Prostate gland (tissue), 2 donors: Measurements from ENCODE around the gene NR2C1. TPM values are rescaled to one million over a fixed set of nuclear protein-coding genes. Genes with fewer than 3 reads are reported as not detected.
A peak's percentile ranks its signal among the peaks of the same experiment; 100 is the strongest.

Experiments used
- DNase-seq: peaks from one replicate; pipeline ENCODE4 v3.0.0-alpha.2; 2019; ENCODE audit warnings: low spot score
- H3K27ac ChIP-seq, 2 donors: fragments of 200-600 bp; sonication (generic); 2 replicates each; pipeline ENCODE4 v1.5.1; 2017 to 2019
- H3K27me3 ChIP-seq: fragments of 200-600 bp; sonication (generic); replicated peaks from 2 replicates; pipeline ENCODE4 v1.5.1; 2019; ENCODE audit not compliant: insufficient read depth
- H3K36me3 ChIP-seq, 2 donors: fragments of 200-600 bp; sonication (generic); 1 replicate in 1 of 2; 2 replicates in 1 of 2; pipeline versions ENCODE4 v1.5.1 to v1.8.1; 2017 to 2019
- H3K4me1 ChIP-seq: fragments of 200-600 bp; sonication (generic); replicated peaks from 2 replicates; pipeline ENCODE4 v1.5.1; 2019
- H3K4me3 ChIP-seq, 2 donors: fragments of 200-600 bp; sonication (generic); 2 replicates each; pipeline ENCODE4 v1.5.1; 2017 to 2019
- H3K9me3 ChIP-seq: fragments of 200-600 bp; sonication (generic); 2 replicates; pipeline ENCODE4 v1.5.1; 2017
- POLR2A ChIP-seq: fragments of 450-650 bp; IDR thresholded peaks from one replicate; pipeline ENCODE4 v1.6.1; 2016; ENCODE audit warnings: antibody characterized with exemption, mild to moderate bottlenecking
- POLR2AphosphoS5 ChIP-seq: sonication (generic); formaldehyde crosslinking; IDR thresholded peaks from one replicate; pipeline ENCODE4 v1.6.1; 2017; ENCODE audit warnings: antibody characterized with exemption
- WGBS: methylation state at CpG from one replicate; pipeline ENCODE4 v1.1.5; 2018; 5-methylcytosine and 5-hydroxymethylcytosine counted together
- intact Hi-C: fragments of 100-400 bp; cut with DNase I; formaldehyde crosslinking; loops from one replicate; pipeline ENCODE4 v1.14.2; 2022
- total RNA-seq, 2 donors: library from RNA; depleted of rRNA; stranded (reverse); fragments of >200 nt; gene quantifications; one replicate each; pipeline ENCODE4 v1.1.0, GENCODE V29; 2016
- TF ChIP-seq, protein P1 (sequence below), 4 experiments: fragments of 200-600 bp in 2 of 4; fragments of 450-650 bp in 2 of 4; sonication (generic) in 2 of 4; IDR thresholded peaks; 1 replicate in 3 of 4; 2 replicates in 1 of 4; pipeline ENCODE4 v1.5.1; 2016 to 2019; ENCODE audit warnings: antibody characterized with exemption in 4 of 4, mild to moderate bottlenecking in 2 of 4, moderate library complexity in 2 of 4

The NR2C1 gene
- total RNA-seq, 2 donors from 2014 or later: 18.7 to 54.0 TPM

DNA sequence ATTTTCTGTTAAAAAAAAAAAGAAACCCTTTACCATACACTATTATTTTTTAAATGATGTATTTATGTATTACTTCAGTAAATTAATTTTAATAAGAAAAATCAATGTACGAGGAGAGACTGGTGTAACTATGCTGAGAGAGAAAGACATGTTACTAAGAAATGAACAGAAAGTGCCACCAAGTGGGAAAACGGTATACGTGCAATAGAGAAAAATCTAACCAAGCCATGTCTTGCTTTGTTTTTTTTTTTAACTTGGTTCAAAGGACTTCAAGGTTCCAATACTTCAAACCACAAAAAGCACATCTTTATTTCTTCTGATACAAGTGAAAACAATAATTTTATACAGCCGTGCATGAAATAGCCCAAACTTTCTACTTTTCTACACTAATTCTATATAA lies 92.8 kb downstream of the NR2C1 start:
- WGBS: 24% methylated on average over 4 of the region's 4 CpGs
- Histone ChIP-seq H3K36me3 (no peaks in the 10 kb centered on the region), H3K4me3 (no peak overlapping the region), H3K27me3 (no peaks in the 10 kb centered on the region), H3K4me1 (no peaks in the 10 kb centered on the region), H3K9me3 (no peaks in the 10 kb centered on the region), H3K27ac (no peak overlapping the region)
- no peak for DNase-seq
- TF ChIP-seq, protein P1, sequence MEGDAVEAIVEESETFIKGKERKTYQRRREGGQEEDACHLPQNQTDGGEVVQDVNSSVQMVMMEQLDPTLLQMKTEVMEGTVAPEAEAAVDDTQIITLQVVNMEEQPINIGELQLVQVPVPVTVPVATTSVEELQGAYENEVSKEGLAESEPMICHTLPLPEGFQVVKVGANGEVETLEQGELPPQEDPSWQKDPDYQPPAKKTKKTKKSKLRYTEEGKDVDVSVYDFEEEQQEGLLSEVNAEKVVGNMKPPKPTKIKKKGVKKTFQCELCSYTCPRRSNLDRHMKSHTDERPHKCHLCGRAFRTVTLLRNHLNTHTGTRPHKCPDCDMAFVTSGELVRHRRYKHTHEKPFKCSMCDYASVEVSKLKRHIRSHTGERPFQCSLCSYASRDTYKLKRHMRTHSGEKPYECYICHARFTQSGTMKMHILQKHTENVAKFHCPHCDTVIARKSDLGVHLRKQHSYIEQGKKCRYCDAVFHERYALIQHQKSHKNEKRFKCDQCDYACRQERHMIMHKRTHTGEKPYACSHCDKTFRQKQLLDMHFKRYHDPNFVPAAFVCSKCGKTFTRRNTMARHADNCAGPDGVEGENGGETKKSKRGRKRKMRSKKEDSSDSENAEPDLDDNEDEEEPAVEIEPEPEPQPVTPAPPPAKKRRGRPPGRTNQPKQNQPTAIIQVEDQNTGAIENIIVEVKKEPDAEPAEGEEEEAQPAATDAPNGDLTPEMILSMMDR (IDR thresholded peaks at IDR 0.05): peak in 3 of 4 experiments; percentile 33 to 49 (median 36)
- no peak for TF ChIP-seq POLR2A
- intact Hi-C loops: loop anchor here (2.0 kb wide), 1 partner anchor 434 kb away; no protein-coding TSS in a partner anchor

DNA sequence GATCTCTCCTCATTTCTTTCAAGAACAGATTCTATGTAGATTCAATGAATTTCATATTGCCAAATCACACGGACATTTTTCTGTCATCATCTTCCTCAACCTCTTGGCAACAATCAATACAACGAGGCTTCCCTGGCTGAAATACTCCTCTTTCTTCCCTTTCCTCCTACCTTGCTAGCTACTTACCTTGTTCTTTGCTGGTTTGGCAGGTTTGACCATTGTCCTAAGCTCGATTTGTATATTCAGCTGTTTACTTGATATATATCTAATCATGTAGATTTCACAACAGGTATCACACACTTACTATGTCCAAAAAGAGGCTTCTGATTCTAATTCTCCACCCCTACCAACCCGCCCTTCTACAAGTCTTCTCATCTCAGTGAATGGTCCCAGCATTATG lies 93.5 kb downstream of the NR2C1 start:
- TF ChIP-seq, protein P1 (IDR thresholded peaks at IDR 0.05): no peak
- TF ChIP-seq POLR2A: no peak
- no peak for TF ChIP-seq POLR2AphosphoS5
- DNase-seq: no peak
- Histone ChIP-seq H3K27me3 (no peaks in the 10 kb centered on the region), H3K9me3 (no peaks in the 10 kb centered on the region), H3K36me3 (no peaks in the 10 kb centered on the region), H3K27ac (no peak overlapping the region), H3K4me3 (no peak overlapping the region), H3K4me1 (no peaks in the 10 kb centered on the region)
- WGBS: 80% methylated on average over 4 of the region's 4 CpGs
- intact Hi-C loops: loop anchor here (2.0 kb wide), 1 partner anchor 433 kb away; no protein-coding TSS in a partner anchor

DNA sequence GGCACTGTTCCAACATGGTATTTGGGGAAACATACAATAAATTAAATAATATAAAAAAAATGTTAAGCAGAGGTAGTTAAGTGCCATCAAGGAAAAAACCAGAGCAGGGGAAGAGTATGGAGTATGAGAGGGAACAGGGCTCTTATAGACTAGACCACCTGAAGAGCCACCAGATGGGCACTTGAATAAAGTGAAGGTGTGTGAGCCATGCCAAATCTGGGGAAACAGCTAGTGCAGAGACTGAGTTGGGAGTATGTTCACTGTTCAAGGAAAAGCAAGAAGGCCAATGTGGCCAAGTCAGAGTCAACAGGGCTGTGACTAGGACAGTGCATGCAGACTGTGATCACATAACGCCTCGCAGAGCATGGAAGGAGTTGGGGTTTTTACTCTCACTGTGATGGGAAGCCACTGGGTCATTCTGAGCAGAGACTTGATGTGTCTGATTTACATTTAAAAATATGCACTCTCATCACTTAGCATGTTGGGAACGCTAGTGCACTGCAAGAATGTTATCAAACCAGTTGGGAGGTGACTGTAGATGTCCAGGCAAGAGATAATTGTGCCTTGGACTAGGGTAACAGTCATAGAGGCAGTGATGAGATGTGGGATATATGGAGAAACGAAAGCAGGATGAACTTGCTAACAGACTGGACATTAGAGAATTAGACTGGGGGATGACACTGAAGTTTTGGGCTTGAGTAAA lies 95.5 kb downstream of the NR2C1 start:
- TF ChIP-seq POLR2A: no peak
- TF ChIP-seq, protein P1 (IDR thresholded peaks at IDR 0.05): no peak
- no peak for TF ChIP-seq POLR2AphosphoS5
- H3K9me3 ChIP-seq: no peaks in the 10 kb centered on the region
- DNase-seq: no peak
- H3K36me3 ChIP-seq: no peaks in the 10 kb centered on the region
- intact Hi-C loops: no loop called here
- no peak overlapping the region for H3K4me3 ChIP-seq
- no peaks in the 10 kb centered on the region for H3K4me1 ChIP-seq
- H3K27ac ChIP-seq: no peak overlapping the region
- 84% methylated on average over 4 of the region's 4 CpGs for WGBS
- H3K27me3 ChIP-seq: no peaks in the 10 kb centered on the region

DNA sequence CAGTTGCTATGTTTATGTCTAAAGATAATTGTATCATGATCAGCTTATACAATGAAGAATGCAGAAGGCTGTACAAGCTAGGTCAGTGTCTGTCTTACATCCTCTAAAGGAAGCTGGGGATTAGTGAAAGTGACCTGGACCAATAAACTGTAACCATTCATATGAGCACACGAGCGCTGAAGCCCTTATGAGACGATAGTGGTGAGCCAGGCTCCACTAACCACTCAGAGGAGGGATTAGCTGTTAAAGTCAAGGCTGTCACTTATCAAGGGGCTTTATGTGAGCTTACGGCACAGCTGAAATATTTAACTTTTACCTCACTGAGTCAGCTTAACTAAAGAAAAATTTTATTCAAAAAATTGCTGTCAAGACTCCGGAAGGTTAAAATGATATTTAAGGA lies 100.2 kb downstream of the NR2C1 start:
- Histone ChIP-seq H3K4me1 (no peaks in the 10 kb centered on the region), H3K27me3 (no peaks in the 10 kb centered on the region), H3K9me3 (no peaks in the 10 kb centered on the region), H3K36me3 (no peaks in the 10 kb centered on the region), H3K4me3 (no peak overlapping the region), H3K27ac (no peak overlapping the region)
- intact Hi-C loops: no loop called here
- DNase-seq: no peak
- TF ChIP-seq, protein P1 (IDR thresholded peaks at IDR 0.05): no peak
- 87% methylated on average over 5 of the region's 5 CpGs for WGBS

DNA sequence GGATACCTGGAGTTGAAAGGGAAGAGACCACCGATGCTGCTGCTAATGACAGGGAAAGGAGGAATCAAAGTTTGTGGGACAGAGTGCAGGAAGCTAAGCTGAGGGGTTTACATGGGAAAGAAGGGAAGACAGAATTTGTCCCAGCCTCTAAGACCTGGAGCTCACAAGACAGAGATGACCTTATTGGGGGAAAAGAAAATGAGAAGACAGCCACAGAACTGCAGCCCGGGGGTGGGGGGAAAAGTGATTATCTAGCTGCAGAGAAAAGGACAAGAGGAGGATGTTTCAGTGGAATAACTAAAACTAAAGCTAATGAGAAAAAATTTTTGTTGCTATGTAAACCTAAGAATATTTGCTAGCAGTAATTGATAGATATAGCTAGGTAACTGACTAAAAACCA lies 100.6 kb downstream of the NR2C1 start:
- 89% methylated on average over 2 of the region's 2 CpGs for WGBS
- intact Hi-C loops: no loop called here

More for the DNA sequence above, 100.6 kb downstream of the NR2C1 start:
- H3K27me3 ChIP-seq: no peaks in the 10 kb centered on the region
- H3K4me1 ChIP-seq: no peaks in the 10 kb centered on the region
- H3K9me3 ChIP-seq: no peaks in the 10 kb centered on the region
- H3K4me3 ChIP-seq: no peak overlapping the region
- no peak for TF ChIP-seq POLR2A
- TF ChIP-seq POLR2AphosphoS5: no peak
- TF ChIP-seq, protein P1 (IDR thresholded peaks at IDR 0.05): no peak
- no peak overlapping the region for H3K27ac ChIP-seq
- no peaks in the 10 kb centered on the region for H3K36me3 ChIP-seq
- DNase-seq: no peak
